Activated CD4-positive, alpha-beta memory T cell treated with anti-CD3 and anti-CD28 coated beads, Interleukin-2, amount 10 ng/mL, durations not matched to agents 7 days and 5 days (primary cell): Measurements from ENCODE around the gene GDAP1L1. TPM values are rescaled to one million over a fixed set of nuclear protein-coding genes. Genes with fewer than 3 reads are reported as not detected.
"Not testable (repeated sequence)": the region's sequence is repeated elsewhere in the genome, so short reads cannot be mapped to it uniquely, and the experiment has no call there.

Experiments
- CTCF ChIA-PET: fragments of 350-600 bp; sonication (Branson Sonifier 250); formaldehyde crosslinking; loops from one replicate; lab custom pipeline; 2021; ENCODE audit warnings: antibody characterized with exemption, inconsistent platforms; lab: Charles Lee
- POLR2A ChIA-PET: fragments of 350-600 bp; sonication (Branson Sonifier 250); formaldehyde crosslinking; loops from one replicate; lab custom pipeline; 2021; ENCODE audit warnings: antibody characterized with exemption; lab: Charles Lee
- DNase-seq: peaks from one replicate; pipeline ENCODE4 v3.0.0-alpha.2; 2020
- H3K27ac Mint-ChIP-seq: one replicate; pipeline ENCODE4 v1.8.0; 2021; ENCODE audit warnings: mild to moderate bottlenecking, mixed read lengths
- H3K27me3 Mint-ChIP-seq: one replicate; pipeline ENCODE4 v1.8.0; 2021; ENCODE audit warnings: mixed read lengths
- H3K36me3 Mint-ChIP-seq: one replicate; pipeline ENCODE4 v1.8.0; 2021; ENCODE audit warnings: low read depth, mixed read lengths
- H3K4me1 Mint-ChIP-seq: one replicate; pipeline ENCODE4 v1.8.0; 2021; ENCODE audit warnings: mixed read lengths
- H3K4me3 Mint-ChIP-seq: one replicate; pipeline ENCODE4 v1.8.0; 2021; ENCODE audit warnings: mild to moderate bottlenecking, mixed read lengths
- H3K9me3 Mint-ChIP-seq: one replicate; pipeline ENCODE4 v1.8.0; 2021; ENCODE audit warnings: mixed read lengths
- total RNA-seq, 2 experiments: library from RNA; stranded (reverse); gene quantifications; one replicate each; pipeline ENCODE4 v1.2.3, GENCODE V29; 2021

Gene GDAP1L1
- total RNA-seq, 2 experiments from 2014 or later, result not detected

DNA sequence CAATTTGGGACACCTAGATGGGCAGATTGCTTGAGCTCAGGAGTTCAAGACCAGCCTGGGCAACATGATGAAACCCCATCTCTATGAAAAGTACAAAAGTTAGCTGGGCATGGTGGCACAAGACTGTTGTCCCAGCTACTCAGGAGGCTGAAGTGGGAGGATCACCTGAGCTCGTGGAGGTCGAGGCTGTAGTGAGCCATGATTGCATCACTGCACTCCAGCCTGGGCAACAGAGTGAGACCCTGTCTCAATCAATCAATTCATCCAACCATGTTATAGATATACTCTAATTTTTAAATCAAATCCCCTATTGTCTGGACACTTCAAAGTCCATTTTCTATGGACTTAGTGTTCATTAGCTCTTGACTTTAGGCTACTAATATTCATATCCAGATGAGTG is 10.3 kb upstream of the GDAP1L1 start:
- POLR2A ChIA-PET, DNase-seq, H3K9me3 Mint-ChIP-seq, CTCF ChIA-PET, H3K4me1 Mint-ChIP-seq, H3K4me3 Mint-ChIP-seq, H3K27ac Mint-ChIP-seq, H3K36me3 Mint-ChIP-seq, H3K27me3 Mint-ChIP-seq: not testable (repeated sequence)

DNA sequence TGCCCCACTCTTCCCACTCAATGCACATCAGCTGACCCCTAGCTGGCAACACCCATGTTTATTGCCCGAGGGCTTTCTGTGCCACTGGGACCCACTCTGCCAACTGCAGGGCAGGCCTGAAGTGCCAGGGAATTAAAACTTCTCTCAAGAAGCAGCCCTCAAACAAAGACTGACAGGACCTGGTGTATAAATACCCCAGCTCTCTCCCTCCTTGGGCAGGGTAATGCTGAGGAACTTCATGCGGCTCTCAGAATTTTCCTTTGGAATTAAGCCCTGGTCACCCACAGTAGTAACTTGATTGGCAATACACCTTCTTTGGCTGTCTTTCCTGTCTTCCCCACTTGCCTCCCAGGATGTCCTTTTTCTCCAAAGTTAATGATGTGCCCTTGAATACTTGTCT is 5.3 kb upstream of the GDAP1L1 start:
- no peaks in the 10 kb centered on the region for H3K9me3 Mint-ChIP-seq
- no peak for DNase-seq
- CTCF ChIA-PET, result no interaction called here

DNA sequence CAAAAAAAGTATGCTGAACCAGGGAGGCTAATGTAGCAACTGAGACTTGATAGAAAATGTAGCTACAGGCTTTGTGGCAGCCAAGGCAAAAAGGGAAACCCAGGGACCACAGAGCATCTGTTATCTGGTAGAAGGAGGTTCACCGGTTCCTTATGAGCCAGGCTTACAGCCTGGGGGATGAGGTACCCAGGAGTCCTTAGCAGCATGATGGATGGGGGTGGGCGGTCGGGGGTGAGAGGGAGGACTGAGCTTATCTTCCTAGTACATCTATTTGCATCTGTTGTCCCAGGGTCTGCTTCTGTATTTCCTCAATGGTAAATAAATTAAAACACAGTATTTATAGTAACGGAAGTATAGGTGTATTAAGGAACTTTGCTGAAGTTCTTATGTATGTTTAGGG is 1.1 kb upstream of the GDAP1L1 start:
- POLR2A ChIA-PET, result no interaction called here
- H3K27me3 Mint-ChIP-seq, result peaks cover 25% of the 10 kb centered on the region

More for the DNA sequence above, 5.3 kb upstream of the GDAP1L1 start:
- Mint-ChIP-seq H3K36me3 (no peaks in the 10 kb centered on the region), H3K27me3 (peaks cover 17% of the 10 kb centered on the region), H3K4me1 (no peaks in the 10 kb centered on the region), H3K4me3 (no peak overlapping the region), H3K27ac (no peak overlapping the region)
- POLR2A ChIA-PET, result no interaction called here

DNA sequence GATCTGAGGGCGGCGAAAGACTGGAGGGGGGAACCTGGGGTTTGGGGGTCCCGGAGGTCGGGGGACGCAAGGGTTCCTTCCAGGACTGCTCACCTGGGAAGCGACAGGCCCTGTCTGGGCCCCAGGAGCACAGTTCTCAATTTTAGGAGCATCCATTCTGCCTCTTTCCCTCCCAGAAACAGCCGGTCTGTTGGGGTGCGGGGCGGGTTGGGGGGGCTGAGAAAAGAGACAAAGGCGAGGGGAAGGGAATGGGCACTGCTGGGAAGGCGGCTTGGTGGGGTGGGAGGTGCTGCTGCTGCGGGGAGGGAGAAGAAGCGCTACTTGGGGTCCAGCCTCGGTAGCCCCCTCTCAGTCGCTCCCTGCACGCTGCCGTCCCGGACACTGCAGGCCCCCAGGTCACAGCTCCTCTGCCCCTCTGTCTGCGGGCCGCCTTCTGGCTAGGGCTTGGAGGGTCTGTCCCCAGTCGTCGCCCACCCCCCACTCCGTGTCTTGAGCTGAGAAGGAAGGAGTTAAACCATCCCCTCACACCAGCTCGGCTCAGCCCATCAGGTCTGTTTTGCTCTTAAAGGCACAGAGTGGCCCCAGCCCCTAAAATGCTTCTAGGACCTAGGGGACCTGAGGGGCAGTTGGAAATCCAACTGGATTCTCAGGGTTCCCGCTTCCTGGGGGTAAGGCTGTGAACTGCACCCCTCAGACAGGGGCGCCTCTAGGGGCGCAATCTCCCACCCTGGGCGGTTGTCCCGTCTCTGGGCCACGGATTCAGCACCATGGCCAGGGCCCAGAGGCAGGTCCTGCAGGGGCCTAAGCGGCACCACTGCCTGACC is 690 bp downstream of the GDAP1L1 start:
- H3K4me1 Mint-ChIP-seq, result no peaks in the 10 kb centered on the region
- no peak overlapping the region for H3K4me3 Mint-ChIP-seq
- H3K36me3 Mint-ChIP-seq, result no peaks in the 10 kb centered on the region
- ChIA-PET POLR2A (no interaction called here), CTCF (interaction anchor here (1.4 kb wide), 1 partner anchor 29 kb away, joined by 4 read pairs; no protein-coding TSS in a partner anchor)
- no peak overlapping the region for H3K27ac Mint-ChIP-seq
- H3K27me3 Mint-ChIP-seq, result peaks cover 23% of the 10 kb centered on the region
- DNase-seq, result peak; percentile 23
- H3K9me3 Mint-ChIP-seq, result no peaks in the 10 kb centered on the region

More for the DNA sequence above, 1.1 kb upstream of the GDAP1L1 start:
- H3K4me3 Mint-ChIP-seq, result no peak overlapping the region
- no peaks in the 10 kb centered on the region for H3K36me3 Mint-ChIP-seq
- H3K9me3 Mint-ChIP-seq, result no peaks in the 10 kb centered on the region
- H3K27ac Mint-ChIP-seq, result no peak overlapping the region
- DNase-seq, result no peak
- CTCF ChIA-PET, result interaction anchor here (1.4 kb wide), 1 partner anchor 28 kb away, joined by 4 read pairs; no protein-coding TSS in a partner anchor
- H3K4me1 Mint-ChIP-seq, result no peaks in the 10 kb centered on the region

DNA sequence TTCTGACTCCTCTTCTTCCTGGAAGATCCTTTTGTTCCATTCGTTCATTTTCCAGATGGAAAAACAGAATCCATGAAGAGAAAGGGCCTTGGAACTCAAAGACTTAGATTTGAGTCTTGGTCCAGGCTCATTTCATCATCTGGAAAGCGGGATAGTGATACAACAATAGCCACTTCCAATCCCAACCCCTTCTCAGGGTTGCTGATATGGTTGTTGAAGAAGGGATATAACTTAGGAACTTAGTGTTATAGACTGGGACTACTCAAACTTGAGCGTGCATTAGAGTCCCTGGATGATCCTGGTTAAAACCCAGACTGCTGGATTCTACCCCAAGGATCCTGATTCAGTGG is 1.3 kb downstream of the GDAP1L1 start:
- Mint-ChIP-seq H3K36me3 (no peaks in the 10 kb centered on the region), H3K27me3 (peaks cover 23% of the 10 kb centered on the region), H3K27ac (no peak overlapping the region), H3K9me3 (no peaks in the 10 kb centered on the region), H3K4me3 (no peak overlapping the region), H3K4me1 (no peaks in the 10 kb centered on the region)
- ChIA-PET POLR2A (no interaction called here), CTCF (no interaction called here)
- DNase-seq, result no peak

DNA sequence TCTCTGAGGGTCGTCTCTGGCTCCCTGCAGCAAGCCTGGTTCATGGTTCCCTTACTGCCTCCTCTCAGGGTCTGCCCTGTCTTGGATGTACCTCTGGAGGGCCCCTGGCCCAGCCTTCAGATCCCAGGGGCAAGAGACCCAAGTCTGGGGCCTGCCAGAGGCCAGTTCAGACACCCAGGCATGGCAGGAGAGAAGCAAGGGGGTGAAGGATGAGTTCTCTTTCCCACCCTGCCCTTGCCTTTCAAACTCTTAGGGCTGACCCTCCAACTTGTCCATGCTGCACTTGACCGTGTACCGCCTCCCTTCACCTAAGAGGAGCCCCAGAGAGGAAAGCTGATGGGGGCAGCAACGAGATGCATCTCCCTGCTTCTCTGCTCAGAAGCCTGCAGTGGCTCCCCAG is 4.2 kb downstream of the GDAP1L1 start:
- Mint-ChIP-seq H3K4me1 (no peaks in the 10 kb centered on the region), H3K4me3 (no peak overlapping the region), H3K27ac (no peak overlapping the region), H3K36me3 (no peaks in the 10 kb centered on the region), H3K9me3 (no peaks in the 10 kb centered on the region), H3K27me3 (peaks cover 13% of the 10 kb centered on the region)
- CTCF ChIA-PET, result no interaction called here
- DNase-seq, result no peak
- POLR2A ChIA-PET, result no interaction called here

DNA sequence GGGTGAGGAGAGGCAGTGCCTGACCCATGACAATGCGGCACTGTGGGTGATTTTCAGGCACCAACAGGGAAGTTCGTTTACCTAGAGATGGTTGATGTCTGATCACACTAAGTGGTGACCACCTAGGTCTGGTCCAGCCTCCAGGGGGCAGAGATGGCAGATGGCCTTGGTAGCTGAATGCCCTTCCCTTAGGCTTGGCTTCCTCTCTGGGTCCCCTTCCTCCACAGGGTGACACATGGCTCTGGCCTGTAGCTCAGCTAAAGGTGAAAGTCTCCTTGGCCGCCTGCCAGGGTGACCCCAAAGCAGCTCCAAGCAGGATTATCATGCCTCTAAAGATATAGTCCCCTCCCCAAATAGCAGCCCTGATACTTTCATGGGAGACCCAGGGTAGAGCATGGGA is 6.4 kb downstream of the GDAP1L1 start:
- Mint-ChIP-seq H3K27me3 (no peaks in the 10 kb centered on the region), H3K9me3 (no peaks in the 10 kb centered on the region), H3K27ac (no peak overlapping the region), H3K4me3 (no peak overlapping the region), H3K4me1 (no peaks in the 10 kb centered on the region), H3K36me3 (no peaks in the 10 kb centered on the region)
- ChIA-PET POLR2A (no interaction called here), CTCF (no interaction called here)
- no peak for DNase-seq

DNA sequence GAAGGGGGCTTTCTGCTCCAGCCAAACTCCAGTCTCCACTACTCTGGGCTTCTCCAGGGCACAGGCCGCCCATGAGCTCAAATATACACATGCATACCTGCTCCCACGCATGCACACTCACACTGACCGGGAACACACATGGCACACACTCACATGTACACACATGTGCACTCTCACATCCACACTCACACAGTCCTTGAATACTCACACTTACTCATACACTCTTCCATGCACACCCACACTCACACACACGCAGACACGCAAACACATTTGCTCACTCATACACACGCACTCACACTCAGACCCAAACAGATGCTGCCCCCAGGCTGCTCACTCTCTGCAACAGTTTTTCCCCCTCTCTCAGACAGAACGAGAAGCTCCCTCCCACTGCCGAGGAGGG is 7.0 kb downstream of the GDAP1L1 start:
- POLR2A ChIA-PET, result no interaction called here
- Mint-ChIP-seq H3K36me3 (no peaks in the 10 kb centered on the region), H3K4me1 (no peaks in the 10 kb centered on the region), H3K4me3 (no peak overlapping the region), H3K27ac (no peak overlapping the region), H3K27me3 (no peaks in the 10 kb centered on the region), H3K9me3 (no peaks in the 10 kb centered on the region)
- no peak for DNase-seq
- CTCF ChIA-PET, result no interaction called here

DNA sequence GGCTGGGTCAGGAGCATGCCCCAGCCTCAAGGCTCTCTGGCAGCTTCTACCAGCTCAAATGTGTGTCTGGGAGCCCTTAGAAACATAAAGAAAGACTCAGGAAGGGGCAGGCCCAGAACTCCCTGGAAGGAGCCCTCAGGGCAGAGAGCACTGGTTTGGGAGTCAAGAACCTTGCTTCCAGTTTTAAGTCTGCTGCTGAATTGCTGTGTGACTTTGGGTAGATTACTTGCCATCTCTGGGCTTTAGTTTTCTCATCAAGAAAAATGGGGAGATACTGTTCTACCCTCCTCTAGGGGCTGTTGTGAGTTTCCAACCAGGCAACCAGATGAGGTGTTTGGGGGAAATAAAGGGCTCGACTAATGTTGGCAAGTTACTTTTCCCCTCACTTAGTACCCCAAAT is 8.8 kb downstream of the GDAP1L1 start:
- no peaks in the 10 kb centered on the region for H3K4me1 Mint-ChIP-seq
- CTCF ChIA-PET, result no interaction called here

DNA sequence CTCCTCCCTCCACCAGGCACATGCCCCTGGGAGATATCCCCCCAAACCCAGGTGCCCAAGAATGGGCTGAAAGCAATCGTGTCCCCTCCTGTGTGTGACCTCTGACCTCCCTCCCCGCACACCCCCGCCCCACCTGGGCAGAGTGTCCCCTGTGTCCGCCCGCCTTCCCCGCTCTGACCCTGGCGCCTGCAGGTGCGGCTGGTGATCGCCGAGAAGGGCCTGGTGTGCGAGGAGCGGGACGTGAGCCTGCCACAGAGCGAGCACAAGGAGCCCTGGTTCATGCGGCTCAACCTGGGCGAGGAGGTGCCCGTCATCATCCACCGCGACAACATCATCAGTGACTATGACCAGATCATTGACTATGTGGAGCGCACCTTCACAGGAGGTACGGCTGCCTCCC is 9.9 kb downstream of the GDAP1L1 start:
- Mint-ChIP-seq H3K36me3 (no peaks in the 10 kb centered on the region), H3K4me1 (no peaks in the 10 kb centered on the region), H3K27me3 (no peaks in the 10 kb centered on the region), H3K27ac (no peak overlapping the region), H3K4me3 (no peak overlapping the region), H3K9me3 (no peaks in the 10 kb centered on the region)
- CTCF ChIA-PET, result no interaction called here
- DNase-seq, result no peak
- POLR2A ChIA-PET, result no interaction called here

More for the DNA sequence above, 8.8 kb downstream of the GDAP1L1 start:
- H3K36me3 Mint-ChIP-seq, result no peaks in the 10 kb centered on the region
- H3K9me3 Mint-ChIP-seq, result no peaks in the 10 kb centered on the region
- H3K27ac Mint-ChIP-seq, result no peak overlapping the region
- H3K27me3 Mint-ChIP-seq, result no peaks in the 10 kb centered on the region
- H3K4me3 Mint-ChIP-seq, result no peak overlapping the region
- DNase-seq, result no peak
- POLR2A ChIA-PET, result no interaction called here

DNA sequence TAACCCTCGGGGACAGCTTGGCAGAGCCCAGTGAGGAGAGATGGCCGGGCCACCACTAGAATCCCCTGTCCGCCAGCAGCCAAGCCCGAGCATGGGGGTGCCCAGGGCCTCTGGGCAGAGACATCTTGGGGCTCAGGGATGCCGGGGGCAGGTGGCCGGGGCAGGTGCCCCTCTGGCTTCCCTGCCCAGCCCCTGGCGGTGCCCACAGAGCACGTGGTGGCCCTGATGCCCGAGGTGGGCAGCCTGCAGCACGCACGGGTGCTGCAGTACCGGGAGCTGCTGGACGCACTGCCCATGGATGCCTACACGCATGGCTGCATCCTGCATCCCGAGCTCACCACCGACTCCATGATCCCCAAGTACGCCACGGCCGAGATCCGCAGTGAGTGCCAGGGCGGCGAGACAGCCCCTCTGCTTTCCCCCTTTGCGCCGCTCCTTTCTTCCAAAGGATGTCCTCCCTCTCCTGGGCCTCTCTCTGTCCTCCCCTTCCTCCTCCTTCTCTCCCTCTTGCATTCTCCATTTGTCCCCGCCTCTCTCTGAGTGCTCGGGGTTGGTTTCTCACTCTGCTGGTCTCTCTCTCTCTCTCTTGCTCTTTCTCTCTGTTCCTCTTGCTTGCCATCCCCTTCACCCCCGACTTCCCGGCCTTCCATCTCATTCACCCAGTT is 11.2 kb downstream of the GDAP1L1 start:
- CTCF ChIA-PET, result no interaction called here
- no peak for DNase-seq
- H3K27me3 Mint-ChIP-seq, result no peaks in the 10 kb centered on the region
- no peaks in the 10 kb centered on the region for H3K4me1 Mint-ChIP-seq
- H3K4me3 Mint-ChIP-seq, result no peak overlapping the region
- H3K36me3 Mint-ChIP-seq, result no peaks in the 10 kb centered on the region
- H3K27ac Mint-ChIP-seq, result no peak overlapping the region
- POLR2A ChIA-PET, result no interaction called here
- no peaks in the 10 kb centered on the region for H3K9me3 Mint-ChIP-seq

DNA sequence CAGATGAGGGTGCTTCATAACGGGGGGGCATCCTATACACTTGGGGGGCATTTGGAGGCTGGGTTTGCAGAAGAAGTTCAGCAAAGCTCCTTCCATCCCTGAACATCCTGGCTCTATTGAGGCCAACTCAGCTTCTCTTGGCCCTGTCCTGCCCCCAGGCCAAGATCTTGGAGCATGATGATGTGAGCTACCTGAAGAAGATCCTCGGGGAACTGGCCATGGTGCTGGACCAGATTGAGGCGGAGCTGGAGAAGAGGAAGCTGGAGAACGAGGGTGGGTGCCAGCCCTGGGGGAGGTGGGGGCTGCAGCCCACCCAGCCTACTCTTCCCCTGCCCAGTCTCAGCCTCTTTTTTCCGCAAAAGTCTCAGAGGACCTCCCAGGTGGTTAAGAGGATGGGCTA is 17.2 kb downstream of the GDAP1L1 start:
- ChIA-PET CTCF (interaction anchor here (1.2 kb wide), 1 partner anchor 47 kb away, joined by 3 read pairs; the partner anchor contains the start of gene FITM2), POLR2A (no interaction called here)
- no peak overlapping the region for H3K4me3 Mint-ChIP-seq
- no peaks in the 10 kb centered on the region for H3K27me3 Mint-ChIP-seq
- H3K27ac Mint-ChIP-seq, result no peak overlapping the region
- DNase-seq, result no peak
- no peaks in the 10 kb centered on the region for H3K4me1 Mint-ChIP-seq
- H3K36me3 Mint-ChIP-seq, result no peaks in the 10 kb centered on the region
- no peaks in the 10 kb centered on the region for H3K9me3 Mint-ChIP-seq

DNA sequence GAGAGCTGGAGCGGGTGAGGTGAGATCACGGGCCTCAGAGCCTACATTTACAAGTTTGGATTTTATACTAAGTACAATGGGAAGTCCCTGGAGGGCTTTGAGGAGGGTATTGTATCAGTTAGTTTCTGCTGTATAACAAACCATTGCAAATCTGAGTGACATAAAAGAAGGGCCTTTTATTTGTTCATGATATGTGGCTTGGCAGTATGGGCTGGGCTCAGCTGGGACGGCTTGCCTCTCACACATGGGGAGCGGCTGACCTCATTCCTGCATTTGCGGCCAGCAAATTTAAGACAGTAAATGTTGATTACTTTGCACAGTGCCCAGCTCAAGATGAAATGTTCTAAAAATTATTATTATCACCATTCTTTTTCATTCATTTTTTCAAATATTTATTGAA is 21.7 kb downstream of the GDAP1L1 start:
- H3K4me3 Mint-ChIP-seq, result no peak overlapping the region

More for the DNA sequence above, 21.7 kb downstream of the GDAP1L1 start:
- POLR2A ChIA-PET, result no interaction called here
- no peak for DNase-seq
- H3K36me3 Mint-ChIP-seq, result no peaks in the 10 kb centered on the region
- no peaks in the 10 kb centered on the region for H3K4me1 Mint-ChIP-seq
- no peak overlapping the region for H3K27ac Mint-ChIP-seq
- no peaks in the 10 kb centered on the region for H3K27me3 Mint-ChIP-seq
- CTCF ChIA-PET, result no interaction called here
- no peaks in the 10 kb centered on the region for H3K9me3 Mint-ChIP-seq
